NCI-H2171 treated with DMSO at 0.1 percent for 48 hours (cell line): Measurements from ENCODE around the gene ARHGEF7.

Experiments
- DNase-seq: peaks from one replicate; lab custom pipeline; 2025; lab: John Stamatoyannopoulos, UW

The ARHGEF7 gene

DNA sequence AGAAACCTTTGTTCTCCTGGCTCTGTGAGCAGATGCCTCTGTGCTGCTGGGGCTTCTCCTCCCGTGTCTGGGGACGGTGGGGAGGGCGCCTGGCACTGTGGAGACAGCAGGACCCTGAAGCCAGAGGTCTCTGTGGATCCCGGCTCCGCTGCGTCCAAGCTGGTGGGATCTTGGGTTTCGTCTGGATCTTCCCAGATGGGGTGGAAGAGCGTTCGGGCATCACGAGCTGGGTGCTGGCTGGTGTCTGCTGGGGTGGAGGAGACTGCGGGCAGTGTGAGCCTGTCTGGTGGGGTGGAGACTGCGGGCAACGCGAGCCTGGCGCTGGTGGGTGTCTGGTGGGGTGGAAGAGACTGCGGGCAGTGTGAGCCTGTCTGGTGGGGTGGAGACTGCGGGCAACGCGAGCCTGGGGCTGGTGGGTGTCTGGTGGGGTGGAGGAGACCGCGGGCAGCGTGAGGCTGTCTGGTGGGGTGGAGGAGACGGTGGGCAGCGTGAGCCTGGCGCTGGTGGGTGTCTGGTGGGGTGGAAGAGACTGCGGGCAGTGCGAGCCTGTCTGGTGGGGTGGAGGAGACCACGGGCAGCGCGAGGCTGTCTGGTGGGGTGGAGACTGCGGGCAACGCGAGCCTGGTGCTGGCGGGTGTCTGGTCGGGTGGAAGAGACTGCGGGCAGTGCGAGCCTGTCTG lies 211.0 kb downstream of the ARHGEF7 start:
- DNase-seq, result no peak

DNA sequence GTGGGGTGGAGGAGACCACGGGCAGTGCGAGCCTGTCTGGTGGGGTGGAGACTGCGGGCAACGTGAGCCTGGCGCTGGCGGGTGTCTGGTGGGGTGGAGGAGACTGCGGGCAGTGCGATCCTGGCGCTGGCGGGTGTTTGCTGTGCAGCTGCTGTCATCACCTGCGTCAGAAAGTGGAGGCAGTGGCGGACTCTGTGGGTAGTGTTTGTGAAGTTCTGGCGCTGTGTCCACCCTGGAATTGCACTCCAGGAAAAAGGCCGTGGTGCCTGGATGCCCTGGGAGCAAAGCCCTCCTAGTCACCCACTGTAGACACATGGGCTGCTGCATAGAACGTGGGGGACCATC lies 211.5 kb downstream of the ARHGEF7 start:
- no peak for DNase-seq

DNA sequence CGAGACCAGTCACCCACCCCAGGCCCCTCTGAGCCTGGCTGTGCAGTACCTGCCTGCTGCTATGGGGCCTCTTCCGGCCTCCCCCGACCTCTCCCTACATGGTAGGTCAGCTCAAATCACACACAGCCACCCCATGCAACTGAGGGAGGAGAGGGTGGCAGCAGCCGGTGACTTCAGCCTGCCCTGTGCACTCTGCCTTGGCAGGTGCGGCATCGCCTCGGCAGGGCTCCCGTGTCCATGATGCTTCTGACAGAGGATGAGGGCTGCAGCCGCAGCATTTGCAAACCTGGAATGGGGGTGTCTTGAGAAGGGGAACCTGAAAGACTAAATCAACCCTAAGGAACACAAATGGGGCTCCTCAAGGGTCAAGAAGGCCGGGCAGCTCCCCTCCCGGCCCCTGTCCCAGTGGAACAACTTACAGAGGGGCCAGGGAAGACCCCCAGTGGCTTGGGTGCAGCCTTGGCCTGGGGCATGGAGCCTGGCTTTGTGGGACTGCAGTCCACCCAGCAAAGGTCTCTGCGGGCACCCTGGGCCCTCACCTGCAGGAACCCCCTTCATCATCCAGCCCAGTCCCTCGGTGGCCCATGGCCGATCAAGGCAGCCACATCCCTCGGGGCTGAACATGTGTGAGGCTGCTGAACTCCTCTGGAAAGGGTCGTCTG lies 212.0 kb downstream of the ARHGEF7 start:
- no peak for DNase-seq

DNA sequence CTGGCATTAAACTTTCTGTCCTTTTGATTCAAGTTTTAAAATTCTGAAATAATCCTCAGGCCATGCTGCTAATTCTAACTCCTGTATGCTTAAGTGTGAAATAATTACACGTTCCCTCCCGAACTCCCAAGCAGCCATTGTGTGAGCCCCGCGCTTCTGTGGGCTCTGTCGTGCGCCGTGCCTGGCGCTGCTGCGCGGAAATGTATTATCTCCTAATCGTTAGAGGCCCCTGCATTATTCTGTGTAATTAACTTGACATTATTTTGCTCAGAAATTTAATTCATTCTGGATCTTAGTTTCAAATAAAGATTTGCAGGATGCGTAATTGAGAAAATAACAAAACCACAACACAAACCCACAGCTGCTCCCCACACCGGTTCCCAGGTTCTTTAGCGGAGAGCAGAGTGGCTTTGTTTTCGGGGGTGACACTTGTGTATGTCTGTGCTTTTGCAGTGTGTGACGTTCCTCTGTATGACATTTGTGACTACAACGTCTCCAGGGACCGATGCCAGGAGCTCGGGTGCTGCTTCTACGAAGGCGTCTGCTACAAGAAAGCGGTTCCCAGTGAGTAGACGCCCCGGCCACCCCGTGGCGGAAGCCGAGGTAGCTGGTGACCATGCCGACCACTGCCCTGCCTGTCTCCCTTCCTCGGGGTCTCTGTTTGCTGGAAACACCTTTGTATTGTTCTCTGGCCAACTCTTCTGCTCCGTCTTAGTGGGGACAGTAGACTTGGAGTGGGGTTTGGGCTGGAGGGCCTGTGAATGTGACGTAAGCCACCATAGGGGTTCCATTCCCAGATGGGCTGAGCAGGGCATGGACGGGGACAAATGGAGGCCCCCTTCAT lies 212.8 kb downstream of the ARHGEF7 start:
- no peak for DNase-seq

DNA sequence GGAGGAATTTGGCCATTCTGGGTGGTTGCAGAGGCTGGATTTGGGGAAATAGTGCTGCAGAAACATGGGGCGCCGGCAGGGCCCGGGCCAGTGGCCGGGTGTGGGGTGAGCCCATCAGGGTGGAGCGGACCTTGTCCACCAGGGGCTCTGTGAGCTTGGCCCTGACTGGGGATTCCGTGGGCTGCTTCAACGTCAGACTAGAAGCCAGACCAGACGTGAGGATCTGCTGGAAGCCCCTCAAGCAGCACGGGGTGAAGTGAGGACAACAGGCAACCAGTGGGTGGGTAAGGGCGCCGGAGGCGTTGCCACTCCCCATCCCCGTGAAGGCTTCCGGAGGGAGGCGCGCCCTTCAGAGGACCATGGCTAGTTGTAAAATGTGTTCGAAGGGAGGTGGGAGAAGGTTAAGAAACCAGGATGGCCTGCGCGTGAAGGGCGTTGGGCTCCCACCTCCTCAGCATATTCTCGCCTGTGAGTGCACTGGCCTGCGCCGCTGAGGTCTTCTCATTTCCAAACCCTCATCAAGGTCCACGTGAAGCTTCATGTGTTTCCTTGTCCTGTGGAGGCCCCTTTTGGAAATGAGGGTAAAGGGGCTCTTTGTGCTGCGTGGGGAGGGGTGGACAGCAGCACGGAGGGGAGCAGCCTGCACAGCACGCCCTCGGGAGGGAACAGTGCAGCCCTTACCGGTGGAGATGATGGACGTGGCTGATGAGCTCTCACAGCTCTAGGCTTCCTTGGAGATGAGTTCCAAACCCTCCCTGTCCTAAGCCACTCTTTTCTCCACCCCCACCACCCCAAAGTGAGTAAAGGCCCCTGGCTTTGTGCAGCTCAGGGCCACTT lies 213.7 kb downstream of the ARHGEF7 start:
- no peak for DNase-seq

DNA sequence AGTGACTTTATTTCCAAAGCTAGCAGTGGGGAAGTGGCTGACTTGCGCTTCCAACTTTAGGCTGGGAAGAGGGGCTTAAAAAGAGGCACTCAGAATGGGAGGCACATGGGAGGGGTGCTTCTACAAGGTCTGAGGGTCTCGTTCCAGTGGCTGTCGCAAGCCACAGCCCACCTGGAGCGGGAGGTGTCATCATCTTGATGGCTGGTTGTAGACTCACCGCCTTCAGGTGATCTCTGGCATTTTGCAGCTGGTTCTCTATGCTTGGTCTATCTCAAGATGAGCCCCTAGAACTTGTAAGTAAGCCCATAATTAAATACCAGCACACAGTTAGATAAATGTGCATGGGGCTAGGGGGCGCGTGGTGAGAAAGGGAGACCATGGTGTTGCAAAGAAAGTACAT lies 214.5 kb downstream of the ARHGEF7 start:
- DNase-seq, result no peak

DNA sequence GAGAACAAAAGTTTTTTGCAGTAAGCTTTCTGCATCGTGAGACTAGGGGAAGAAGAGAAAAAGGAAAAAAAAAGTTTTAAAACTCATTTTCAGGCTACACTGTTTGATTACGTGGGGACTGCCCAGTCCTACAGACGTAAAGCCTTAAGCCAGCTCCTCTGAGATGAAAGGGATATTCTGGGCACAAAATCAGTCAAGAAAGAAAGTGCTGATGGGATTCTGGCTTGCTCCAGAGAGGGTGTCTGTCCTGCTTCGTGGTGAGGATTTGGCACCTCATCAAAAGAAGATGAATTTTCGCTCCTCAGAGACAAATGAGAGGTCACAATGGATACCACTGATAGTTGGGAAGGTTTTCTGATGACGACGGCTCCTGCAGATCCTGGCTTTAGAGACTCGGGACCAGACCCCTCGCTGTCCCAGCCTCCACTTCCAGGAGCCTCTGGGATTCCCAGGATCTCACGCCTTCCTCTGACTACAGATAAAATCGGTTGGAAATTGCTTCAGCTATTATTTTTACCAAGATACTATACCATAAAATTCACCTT lies 215.0 kb downstream of the ARHGEF7 start:
- no peak for DNase-seq

DNA sequence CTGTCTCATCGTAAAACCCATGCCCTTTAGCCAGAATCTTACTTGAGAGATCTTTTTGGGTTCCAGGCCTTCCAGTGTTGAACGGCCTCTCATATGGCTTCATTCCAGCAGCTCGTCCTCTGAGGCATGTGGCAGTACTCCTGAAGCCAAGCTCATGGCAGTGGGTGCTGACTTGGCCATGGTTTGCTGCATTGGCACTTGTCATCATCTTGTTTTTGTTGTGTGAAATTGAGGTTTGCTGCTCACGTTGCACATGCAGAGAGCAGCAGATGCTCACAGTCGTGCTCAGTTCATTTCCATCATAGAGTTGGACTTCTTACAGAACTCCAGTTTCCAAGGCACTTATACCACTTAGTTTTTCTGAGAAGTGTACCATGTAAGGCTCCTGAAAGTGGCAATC lies 220.2 kb downstream of the ARHGEF7 start:
- DNase-seq, result no peak

DNA sequence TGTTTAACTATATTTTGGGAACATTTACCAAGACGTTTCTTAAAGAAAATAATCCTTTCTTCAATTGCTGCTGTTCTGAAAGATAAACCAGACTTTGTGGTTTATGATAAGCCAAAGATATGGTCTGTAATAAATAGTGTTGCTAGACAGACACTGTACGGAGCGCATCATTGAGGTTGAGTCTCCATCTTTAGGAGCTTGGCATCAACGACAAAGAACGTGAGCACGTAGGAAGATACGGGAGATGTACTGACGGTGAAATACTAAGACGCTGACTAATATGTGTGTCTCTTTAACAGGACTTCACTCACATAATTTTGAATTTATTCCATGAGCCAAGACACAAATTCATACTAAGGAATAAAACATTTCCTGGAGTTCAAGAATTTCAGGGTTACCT lies 221.6 kb downstream of the ARHGEF7 start:
- no peak for DNase-seq

DNA sequence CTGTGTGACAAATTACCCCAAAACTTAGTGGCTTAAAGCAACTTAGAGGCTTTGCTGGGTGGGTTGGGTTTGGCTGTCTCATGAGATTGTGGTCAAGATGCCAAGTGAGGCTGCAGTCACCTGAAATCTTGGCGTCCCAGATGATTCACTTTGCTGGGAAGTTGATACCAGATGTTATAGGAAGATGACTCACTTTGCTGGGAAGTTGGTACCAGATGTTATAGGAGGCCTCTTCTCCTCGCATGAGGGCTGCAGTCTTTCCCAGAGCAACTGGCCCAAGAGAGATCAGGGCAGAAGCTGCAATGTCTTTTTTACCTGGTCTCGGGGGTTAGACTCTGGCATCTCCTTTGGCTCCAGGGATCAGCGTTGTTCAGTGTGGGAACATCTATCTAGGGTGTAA lies 222.1 kb downstream of the ARHGEF7 start:
- DNase-seq, result no peak

DNA sequence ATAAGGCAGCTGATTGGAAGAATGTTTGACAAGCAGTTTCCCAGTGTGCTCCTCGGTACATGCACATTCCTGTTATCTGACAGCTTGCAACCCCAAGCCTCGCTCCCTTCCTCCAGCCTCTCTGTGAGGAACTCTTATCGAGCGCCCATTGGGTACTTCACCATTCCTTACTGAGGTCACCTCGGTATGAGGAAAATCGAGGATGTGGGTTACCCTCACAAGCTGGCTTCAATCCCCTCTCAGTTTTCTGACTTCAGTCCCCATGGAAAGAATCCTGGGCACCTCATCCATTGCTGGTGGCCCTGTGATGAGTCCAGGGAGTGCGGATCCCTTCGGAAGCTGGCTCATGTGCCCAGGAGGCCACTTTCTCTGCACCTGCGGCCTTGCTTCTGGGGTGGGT lies 222.6 kb downstream of the ARHGEF7 start:
- no peak for DNase-seq

DNA sequence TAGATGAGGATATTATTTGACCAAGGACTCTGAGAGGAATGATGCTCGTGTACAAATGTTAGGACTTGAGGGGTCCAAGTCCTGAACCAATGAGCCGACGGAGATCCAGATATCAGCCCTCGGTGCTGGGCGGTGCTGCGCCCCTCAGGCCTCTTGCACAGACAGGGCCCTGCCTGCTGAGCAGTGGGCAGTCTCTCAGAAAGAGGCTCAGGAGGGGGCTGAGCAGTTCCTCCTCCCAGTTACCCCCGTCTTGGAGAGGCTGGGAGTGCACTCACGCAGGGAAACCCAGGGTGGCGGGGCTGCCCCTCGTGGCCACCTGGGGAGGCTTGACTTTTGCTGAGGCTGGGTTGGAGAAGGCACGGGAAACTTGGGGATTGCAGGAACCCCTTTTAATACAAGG lies 223.7 kb downstream of the ARHGEF7 start:
- DNase-seq, result no peak

DNA sequence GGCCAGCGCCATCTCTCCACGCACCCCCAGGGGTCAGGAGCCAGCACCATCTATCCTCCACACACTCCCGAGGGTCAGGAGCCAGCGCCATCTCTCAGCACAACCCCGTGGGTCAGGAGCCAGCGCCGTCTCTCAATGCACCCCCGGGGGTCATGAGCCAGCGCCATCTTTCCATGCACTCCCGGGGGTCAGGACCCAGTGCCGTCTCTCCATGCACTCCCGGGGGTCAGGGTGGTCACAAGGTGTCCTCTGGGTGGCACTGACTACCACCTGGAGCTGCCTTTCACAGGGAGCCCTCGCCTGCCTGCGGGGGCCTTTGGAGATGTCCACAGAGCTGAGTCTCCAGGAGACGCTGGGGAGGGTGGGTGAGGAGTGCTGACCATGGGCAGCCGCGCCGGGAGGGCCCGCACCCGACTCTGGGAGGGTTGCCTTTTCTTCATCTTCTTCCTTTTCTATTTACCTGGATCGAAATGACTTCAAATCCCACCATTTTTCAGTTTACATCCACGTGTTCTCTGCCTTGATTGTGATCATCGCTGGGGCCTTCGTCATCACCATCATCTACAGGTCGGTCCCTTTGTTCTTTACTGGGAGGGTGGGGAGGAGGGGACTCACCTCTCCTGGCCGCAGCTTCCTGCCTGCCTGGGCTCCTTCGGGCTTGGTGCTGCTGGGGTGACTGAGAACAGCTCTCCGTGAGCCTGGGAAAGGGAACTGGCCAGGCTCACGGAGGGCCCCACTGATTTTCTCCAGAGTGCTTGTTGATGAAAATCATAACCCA lies 224.4 kb downstream of the ARHGEF7 start:
- DNase-seq, result no peak

DNA sequence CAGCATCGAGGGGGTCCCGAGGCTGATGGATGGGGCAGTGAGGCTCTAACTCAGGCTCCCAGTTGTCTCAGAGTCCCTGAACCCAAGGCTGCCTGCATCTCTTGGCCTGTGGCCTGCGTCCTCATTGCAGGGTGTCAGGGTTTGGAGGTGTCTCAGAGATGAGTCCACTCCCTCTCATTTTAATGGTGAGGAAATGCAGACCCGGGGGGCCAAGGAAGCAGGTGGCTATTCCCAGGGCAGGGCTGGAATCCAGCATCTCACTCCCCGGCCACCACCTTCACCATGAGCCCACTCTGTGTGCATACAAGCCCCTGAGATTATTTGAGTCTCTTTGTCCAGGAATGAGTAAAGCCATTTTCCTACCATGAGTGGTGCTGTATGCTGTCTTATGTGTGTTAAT lies 226.8 kb downstream of the ARHGEF7 start:
- no peak for DNase-seq

DNA sequence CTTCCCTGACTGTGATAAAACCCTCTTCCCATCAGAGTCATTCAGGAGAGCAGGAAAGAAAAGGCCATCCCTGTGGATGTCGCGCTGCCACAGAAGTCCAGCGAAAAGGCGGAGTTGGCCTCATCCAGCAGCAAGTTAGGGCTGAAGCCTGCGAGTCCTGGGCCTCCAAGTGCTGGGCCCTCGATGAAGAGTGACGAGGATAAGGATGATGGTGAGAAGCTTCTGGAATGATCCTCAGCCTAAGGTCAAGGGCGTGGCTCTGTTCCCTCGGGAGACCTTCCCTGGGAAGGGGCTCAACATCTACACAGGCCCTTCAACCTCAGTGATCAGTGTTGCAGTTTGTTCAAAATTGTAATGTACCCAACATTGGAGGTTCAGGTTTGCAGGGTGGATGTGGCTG lies 227.6 kb downstream of the ARHGEF7 start:
- DNase-seq, result no peak

DNA sequence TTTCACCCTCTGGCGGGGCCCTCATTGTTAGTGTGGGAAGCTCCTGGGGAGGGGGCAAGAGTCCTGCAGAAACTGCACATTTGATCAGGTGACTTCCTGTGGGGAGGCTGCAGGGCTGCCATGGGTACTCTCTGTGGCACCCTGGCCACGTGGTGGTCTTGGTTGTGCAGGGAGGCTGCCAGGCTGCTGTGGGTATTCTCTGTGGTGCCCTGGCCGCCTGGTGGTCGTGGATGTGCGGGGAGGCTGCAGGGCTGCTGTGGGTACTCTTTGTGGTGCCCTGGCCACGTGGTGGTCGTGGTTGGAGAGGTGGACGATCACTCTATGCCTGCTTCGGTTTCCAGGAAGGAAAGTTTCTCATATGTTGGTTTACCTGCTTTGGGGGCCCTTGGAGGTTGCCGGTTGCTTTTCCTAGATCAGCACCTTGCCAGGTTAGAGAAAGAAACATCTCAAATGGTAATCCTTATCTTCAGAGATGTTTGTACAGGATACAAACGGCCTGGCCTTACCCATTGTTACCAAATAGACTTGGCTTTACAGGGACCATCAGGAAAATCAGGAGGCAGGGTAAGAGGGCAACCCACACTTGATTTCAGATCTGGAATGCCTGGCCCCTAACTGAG lies 228.2 kb downstream of the ARHGEF7 start:
- no peak for DNase-seq

DNA sequence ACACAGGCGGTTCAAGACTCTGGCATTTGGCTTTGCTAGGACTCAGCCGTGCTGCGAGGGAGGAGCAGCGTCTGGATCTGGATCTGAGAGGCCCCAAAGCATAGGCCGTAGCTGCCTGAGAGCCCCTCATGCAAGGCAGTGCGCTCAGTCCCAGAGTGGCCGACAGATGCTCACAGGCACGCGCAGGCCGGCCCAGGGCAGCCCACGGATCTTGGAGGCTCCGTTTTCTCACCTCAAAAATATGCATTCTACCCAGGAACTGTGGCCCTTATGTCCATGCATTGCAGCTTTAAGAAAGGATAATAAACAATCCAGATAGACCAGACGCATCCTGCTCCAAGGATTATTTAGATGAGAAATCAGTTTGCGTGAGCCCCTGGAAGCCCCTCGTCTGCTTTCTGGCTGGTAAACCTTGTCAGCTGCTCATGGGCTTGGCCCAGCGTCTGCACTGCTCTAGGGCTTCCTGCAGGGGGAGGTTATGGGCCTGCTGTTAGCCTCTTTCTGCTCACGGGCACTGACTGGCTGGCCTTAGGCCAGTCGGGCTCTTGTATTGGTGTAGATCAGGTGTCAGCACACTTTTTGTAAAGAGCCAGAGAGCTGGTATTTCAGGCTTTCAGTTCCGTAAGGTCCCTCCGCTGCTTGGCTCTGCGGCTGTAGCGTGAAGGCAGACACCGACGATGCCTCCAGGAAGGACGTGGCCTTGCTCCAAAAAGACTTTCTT lies 229.5 kb downstream of the ARHGEF7 start:
- DNase-seq, result peak; percentile 55

DNA sequence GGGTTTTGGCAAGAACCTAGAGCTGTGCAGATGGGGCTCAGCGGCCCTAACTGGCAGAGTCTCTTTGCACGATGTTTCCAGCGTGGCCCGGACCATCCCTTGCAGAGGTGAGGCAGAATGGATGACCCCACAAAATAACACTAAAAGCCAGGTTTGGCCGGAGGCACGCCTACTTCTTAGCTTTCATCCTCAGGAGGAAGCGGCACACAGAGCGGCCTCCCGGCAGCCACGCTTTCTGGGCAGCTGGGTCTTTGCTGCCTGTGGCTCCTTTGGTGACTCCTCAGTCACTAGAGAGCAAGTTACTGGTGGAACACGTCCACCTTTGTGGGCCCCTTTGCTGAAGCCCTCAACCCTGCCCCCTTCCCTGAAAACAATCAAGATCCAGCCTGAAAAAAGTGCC lies 230.6 kb downstream of the ARHGEF7 start:
- DNase-seq, result no peak

DNA sequence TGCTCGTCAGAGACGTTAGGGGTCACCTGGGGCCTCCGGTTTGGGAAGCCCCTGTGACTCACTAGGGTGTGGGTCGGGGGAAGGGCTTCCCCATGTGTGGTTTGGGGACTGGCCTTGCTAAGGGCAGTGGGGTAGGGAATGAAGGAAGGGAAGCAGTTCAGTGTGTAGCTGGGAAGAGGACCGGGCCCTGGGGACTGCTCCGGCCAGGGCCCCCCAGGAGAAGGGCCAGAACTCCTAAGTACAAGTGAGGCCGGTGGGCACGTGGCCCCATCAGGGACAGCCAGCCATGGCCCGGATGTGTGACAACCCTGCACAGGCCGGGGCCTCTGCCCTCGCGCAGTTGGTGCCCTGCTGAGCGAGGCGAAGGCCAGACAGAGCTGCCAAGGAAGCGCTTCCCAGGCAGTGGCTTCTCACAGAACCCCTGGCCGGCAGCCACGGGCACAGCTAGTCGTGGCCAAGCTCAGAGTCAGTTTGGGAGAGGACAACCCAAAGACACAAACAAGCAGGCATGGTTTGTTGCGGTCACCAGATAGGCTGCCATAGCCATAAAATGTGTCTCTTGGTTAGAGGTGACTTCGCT lies 231.1 kb downstream of the ARHGEF7 start:
- no peak for DNase-seq

DNA sequence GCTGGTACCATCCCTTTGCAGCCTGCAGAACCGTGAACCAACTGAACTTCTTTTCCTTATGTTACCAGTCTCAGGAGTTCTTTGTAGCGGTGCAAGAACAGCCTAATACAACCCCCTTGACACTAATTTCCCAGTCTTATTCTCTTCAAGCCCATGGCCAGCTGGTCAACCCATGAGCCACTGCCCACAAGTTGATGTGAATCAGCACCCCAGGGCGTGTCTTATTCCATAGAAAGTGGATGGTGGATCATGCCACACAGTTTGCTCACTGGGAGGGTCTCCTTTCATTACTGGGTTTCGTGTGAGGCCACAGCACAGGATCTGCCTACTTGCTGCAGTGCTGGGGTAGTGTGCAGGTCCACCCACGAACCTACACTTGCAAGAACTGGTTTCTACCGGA lies 232.3 kb downstream of the ARHGEF7 start:
- DNase-seq, result no peak
